T-helper 1 cell treated with Interleukin-12 subunit alpha and Interleukin-12 subunit beta and Interleukin-4 antibody, amounts not matched to agents 30 ng/mL and 1 ng/mL, for 36 hours (primary cell): ENCODE data around the gene DEGS1. TPM values are rescaled to one million over a fixed set of nuclear protein-coding genes. Genes with fewer than 3 reads are reported as not detected.

Experiments
- intact Hi-C: fragments of 100-400 bp; cut with micrococcal nuclease; formaldehyde crosslinking; loops from one replicate; pipeline ENCODE4 v1.15.1; 2024
- total RNA-seq: library from RNA; stranded (reverse); gene quantifications from 2 replicates; pipeline ENCODE4 v1.2.3, GENCODE V29; 2022

The DEGS1 gene
- total RNA-seq, 1 donor from 2014 or later, result 93.5 TPM

DNA sequence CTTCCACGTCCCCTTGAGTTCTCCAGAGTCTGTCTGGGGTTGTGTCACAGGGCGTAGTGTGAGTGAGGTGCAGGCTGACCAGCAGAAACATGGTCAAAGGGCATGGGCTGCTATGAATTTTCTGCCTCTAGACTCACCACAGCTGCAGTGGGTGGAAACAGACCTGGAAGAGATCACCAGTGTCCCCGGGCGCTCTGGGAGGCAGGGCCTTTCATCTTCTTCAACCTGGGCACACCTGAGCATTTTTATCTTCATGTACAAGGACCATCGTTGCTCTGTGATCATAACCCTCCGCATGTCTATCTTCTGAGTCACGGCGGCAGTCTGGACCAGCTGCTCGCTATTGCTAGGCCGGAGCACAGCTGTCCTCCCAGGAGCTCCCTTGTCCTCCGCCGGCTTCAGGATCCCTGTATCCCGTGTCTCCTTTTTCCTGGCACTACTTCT lies 29.6 kb downstream of the DEGS1 start:
- intact Hi-C loops, result no loop called here

DNA sequence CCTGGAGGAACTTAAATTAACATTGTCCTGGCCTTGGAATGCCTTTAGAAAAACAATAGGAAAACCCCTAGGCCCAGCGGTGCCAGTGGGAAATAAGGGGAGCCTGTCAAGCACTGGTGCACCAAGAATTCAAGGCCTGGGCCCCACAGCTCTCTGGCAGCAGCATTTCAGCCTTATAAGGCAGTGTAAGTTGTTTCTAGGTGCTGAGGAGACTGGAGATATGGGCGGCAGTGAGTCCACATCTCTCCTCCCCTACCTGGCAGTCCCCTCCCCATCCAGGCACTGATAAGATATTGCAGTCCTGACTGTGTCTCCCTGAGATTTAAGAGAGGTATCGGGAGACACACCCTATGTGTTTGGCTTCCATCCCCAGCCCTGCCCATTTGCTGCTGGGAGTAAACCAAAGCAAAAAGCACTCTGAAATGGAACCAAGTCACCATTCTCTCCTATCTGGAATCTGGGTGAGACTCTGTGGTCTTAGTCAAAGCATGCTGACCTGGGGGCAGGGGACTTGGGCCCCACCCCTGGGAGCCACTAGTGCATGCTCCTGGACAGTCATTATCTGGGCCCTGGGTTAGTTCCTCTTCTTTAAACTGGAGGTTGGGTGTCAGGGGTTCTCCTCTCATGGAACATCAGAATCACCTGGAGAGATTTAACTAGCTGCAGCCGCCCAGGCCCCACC lies 30.5 kb downstream of the DEGS1 start:
- intact Hi-C loops, result no loop called here

DNA sequence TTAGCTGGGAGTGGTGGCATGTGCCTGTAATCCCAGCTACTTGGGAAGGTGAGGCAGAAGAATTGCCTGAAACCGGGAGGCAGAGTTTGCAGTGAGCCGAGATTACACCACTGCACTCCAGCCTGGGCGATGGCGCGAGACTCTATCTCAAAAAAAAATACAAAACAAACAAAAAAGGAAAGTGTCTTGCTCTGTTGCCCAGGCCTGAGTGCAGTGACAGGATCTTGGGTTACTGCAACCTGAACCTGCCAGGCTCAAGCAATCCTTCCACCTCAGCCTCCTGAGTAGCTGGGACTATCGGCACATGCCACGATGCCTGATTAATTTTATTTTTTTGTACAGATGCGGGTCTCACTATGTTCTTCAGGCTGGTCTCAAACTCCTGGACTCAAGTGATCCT lies 33.3 kb downstream of the DEGS1 start:
- intact Hi-C loops, result no loop called here

DNA sequence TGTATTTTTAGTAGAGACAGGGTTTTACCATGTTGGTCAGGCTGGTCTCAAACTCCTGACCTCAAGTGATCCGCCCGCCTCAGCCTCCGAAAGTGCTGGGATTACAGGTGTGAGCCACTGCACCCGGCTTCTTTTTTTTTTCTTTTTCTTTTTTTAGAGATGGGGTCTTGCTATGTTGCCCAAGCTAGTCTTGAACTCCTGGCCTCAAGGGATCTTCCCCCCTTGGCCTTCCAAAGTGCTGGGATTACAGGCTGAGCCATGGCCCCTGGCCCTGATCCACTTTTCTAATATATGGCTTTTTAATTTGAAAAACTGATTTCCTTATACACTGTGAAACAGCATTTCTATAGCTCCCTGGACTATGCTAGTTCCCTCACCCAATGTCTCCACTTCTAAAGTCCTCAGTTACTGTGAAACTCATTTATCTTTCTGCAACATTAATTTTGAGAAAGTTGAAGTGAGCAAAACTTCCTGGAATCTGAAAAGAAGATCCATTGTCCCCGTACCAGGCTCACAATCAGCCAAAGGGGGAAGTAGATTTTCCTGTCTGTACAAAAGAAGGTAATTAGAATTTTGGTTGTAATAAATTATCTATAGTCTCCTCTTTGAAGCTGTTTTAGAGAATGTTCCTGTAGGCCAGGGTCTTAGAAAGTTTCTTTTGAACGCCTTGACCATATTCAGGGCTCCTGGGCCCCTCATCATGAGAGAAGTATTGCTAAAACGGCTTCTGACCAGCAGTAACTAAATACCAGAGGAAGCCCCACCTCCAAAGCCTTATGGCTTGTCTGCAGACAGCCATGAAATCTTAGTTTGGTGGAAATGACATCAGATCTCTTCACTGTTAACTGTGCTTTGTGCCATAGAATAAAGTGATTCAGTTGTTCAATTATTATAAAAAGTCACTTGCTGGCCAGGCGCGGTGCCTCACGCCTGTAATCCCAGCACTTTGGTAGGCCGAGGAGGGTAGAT lies 34.9 kb downstream of the DEGS1 start:
- intact Hi-C loops, result no loop called here

DNA sequence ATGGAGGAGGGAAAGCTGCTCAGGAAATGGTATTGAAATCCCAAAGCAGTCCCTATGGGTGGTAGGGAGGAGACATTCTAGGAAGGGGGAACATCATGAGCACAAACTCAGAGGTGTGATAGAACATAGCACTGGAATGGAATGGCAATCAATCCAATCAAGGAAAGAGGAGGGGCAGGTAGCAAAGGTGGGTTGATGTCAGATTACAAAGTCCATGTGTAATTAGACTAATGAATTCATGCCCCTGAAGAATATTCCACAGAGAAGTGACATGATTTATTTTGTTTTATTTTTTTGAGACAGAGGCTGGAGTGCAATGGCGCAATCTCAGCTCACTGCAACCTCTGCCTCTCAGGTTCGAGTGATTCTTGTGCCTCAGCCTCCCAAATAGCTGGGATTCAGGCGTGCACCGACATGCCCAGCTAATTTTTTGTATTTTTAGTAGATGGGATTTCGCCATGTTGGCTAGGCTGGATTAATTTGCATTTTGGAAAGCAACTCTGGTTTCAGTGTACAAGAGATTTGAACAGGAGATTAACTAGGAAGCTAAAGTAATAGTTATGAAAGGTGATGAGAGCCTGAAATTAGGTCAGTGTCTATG lies 36.1 kb downstream of the DEGS1 start:
- intact Hi-C loops, result no loop called here

DNA sequence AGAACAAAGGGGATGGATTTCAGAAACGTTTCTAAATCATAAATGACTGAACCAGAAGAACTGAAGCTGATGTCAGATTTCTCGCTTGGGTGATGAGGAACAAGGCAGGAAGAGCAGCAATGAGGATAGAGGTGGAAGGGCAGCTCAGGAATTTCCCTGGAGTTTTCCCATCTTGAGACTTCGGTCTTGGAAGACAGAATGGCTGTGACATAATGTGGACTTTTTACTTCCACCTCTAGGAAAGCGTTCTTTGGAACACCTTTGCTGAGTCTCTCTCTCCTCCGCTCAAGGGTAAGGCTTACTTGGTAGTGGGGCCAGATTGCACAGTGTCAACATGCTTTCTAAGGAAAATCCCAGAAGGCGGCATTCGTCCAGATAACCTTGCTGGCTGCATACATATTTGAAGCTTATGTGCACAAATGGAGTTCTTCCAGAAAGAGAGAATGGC lies 36.6 kb downstream of the DEGS1 start:
- intact Hi-C loops, result no loop called here

DNA sequence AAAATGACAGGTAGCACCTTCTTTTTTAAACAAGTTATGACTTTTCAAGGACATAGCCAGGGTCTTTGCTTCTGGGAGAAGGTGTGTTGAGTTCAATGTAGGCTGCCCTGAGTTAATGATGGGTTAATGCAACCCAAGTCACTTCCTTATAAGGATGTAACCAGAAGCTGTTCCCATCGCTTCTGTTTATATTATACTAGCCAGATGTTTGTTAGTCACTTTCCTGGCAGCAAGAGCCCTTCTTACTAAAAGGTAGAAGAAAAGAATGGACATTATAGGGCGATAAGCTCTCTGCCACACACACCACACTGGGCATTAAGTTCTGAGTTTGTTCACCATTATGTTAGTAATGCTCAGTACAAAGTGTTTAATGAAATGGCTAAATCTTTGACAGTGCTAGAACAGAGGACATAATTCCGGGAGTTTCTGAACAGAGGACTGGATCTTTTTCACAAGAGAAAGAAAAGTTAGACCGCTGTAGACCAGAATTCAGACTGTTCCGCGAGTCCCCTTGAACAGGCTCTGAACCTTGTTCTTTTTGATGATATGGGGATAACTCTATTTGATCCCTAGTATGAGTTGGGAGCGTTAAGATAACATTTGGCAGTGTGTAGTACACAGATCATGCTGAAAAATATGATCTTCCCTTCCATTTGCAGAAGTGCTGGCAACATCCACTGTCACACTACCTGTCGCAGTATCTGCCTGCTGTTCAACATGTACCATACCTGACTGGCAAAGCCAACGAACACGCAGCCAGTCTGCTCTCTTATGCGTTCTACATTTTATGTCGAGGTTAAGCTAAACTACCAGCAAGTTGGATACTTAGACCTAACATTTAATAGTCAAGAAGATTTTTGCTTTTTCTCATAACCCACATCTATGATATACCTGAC lies 41.0 kb downstream of the DEGS1 start:
- intact Hi-C loops, result no loop called here

DNA sequence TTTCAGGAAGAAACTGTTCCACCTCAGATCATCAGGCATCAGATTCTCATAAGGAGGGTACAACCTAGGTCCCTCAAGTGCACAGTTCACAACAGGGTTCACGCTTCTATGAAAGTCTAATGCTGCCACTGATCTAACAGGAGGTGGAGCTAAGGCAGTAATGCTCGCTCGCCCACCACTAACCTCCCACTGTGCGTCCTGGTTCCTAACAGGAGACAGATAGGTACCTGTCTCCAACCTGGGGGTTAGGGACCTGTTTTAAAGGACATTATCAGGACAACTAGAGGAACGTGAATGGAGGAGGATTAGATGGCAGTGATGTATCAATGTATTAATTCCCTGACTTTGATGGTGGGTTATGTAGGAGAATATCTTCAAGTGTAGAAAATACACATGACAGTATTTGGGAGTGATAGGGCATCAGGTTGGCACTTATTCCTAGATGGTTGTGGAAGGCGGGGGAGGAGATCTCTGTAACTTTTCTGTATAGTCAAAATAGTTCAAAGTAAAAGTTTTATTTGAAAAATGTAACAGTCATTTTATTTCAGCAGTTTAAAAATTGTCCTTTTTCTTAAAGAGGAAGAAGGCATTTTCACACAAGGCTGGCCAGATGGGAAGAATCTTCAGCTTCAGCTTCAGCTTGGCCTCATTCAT lies 43.9 kb downstream of the DEGS1 start:
- intact Hi-C loops, result no loop called here

DNA sequence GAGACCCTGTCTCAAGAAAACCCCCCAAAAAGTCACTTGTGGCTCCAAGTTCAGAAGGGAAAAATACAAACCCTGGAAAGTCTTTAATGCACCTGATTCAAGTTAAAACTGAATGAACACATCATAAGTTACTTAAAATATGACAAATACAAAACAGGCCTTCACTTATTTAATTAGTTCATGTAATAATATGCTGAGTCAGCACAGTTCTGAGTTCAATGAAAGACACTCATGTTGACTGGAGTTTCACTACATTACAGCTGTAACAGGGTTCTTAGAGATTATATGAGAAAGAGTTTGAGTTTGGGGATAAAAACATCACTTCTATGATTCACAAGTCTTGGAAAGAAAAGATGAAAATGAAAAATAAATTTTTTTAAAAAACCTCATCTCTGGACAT lies 51.0 kb downstream of the DEGS1 start:
- intact Hi-C loops, result no loop called here

DNA sequence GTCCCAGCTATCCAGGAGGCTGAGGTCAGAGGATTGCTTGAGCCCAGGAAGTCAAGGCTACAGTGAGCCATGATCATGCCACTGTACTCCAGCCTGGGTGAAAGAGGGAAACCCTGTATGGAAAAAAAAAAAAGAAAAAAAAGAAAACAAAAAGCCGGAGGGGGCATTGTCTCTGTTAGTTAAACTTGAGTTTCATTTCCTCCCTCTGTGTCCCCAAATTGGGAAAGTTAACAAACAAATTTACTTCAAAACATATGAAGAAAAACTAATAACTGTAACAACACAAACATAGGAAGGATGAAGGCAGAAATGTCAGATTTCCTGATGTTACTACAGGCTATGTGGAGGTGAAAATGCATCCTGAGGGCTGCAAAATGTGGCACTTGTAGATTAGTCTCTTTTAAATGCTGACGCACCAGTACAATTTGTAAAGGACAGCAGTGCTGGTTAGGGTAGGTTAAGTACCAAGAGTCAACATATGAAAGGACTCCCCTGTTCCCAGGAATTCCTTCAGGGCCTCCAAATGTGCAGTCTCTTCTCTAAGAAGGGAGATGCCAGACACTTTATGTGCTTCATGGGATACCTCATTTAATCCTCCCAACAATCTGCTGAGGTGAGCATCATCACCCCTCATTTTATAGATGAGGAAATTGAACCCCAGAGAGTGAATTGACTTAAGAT lies 52.9 kb downstream of the DEGS1 start:
- intact Hi-C loops, result no loop called here

DNA sequence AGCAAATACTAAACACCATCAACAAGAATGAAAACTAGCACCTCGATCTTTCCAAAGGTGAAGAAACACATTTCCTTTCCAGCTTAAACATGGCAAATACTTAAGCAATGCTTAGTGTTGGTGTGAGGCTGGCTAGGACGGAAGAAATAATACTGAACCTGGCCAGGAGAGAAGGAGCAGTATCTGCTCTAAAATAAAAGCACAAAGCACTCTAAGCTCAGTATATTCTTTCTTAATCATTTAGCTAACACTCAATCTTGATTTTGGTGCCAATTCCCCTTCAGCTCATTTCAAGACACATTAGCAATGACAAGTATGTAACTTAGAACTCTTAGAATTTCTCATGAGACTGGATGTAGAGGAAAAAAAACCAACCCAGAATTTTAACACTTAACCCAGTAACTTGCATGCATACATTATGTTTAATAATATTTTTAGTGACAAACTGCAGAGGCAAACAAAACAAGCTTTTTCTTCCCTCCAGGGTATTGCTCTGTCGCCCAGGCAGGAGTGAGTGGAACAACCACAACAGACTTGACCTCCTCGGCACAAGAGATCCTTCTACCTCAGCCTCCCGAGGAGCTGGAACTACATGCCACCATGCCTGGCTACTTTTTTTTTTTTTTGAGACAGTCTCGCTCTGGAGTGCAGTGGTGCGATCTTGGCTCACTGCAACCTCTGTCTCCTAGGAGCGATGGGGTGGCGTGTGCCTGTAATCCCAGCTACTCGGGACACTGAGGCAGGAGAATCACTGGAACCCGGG lies 54.3 kb downstream of the DEGS1 start:
- intact Hi-C loops, result no loop called here

DNA sequence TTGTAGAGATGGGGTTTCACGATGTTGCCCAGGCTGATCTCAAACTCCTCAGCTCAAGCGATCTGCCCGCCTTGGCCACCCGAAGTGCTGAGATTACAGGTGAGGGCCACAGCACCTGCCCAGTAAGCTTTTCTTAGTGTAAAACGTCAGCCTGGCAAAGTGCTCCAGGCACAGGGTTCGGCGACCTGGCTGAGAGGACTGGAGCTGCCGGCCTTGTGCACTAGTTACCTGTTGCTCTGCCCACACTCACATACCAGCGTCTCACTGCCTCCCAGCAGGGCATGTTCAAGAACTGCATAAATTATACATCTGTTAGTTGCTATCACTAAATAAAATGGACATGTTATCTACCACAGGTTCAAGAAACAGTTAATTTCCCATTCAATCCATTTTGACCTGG lies 55.2 kb downstream of the DEGS1 start:
- intact Hi-C loops, result no loop called here

DNA sequence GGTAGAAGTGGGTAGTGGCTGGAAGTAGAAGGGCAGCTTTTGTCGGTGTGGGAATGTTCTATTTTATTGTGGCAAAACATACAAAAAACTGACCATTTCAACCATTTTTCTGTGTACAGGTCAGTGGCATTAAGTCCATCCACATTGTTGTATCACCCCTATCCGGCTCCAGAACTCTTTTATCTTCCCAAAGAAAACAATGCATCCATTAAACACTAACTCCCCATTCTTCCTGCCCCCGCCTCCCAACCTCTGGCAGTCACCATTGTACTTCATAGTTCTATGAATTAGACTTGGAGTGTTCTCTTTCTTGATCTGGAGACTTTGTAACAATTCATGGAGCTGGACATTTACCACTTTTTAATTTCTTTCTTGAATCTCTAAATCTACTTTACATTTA lies 55.7 kb downstream of the DEGS1 start:
- intact Hi-C loops, result no loop called here

Other genes with a start within 250 kb of the DEGS1 start
- 27.2 and 28.4 TPM in 2 replicates for gene FBXO28, start 69.1 kb upstream of the DEGS1 start, total RNA-seq
- 41.2 and 44.1 TPM in 2 replicates for gene NVL, start 146.9 kb downstream of the DEGS1 start, total RNA-seq
- gene CNIH4, start 173.6 kb downstream of the DEGS1 start, total RNA-seq, result 42.9 and 44.9 TPM in 2 replicates